IMR-90 (cell line): ENCODE data around the gene L3MBTL3. TPM values are rescaled to one million over a fixed set of nuclear protein-coding genes. Genes with fewer than 3 reads are reported as not detected.

Experiments used
- ATAC-seq: fragments of 200-7000 bp; cut with Tn5 transposase; 2 replicates; pipeline ENCODE4 v1.9.1; 2020; ENCODE audit warnings: low read depth, mild to moderate bottlenecking, moderate library complexity
- BruUV-seq: library from RNA; stranded (reverse); fragments of 400-500 nt; replicated peaks from 2 replicates; lab custom pipeline; 2021; lab: Mats Ljungman, UMichigan
- CTCF ChIA-PET: fragments of 300-600 bp; formaldehyde crosslinking; extraction: SDS; loops from one replicate; lab custom pipeline; 2021; ENCODE audit warnings: antibody characterized with exemption; lab: Yijun Ruan, JAX
- POLR2A ChIA-PET: fragments of 300-600 bp; sonication (Branson Sonifier 250); formaldehyde crosslinking; loops from one replicate; lab custom pipeline; 2022; ENCODE audit warnings: antibody characterized with exemption; ENCODE audit not compliant: unreplicated experiment; lab: Charles Lee
- DNase-seq: peaks from one replicate; pipeline ENCODE4 v3.0.0; 2013
- H2AFZ ChIP-seq: replicated peaks from 2 replicates; pipeline ENCODE3; 2013; ENCODE audit warnings: low read length, mild to moderate bottlenecking; ENCODE audit not compliant: poor library complexity
- H2AK5ac ChIP-seq: 2 replicates; pipeline ENCODE4 v1.6.1; 2013; ENCODE audit warnings: low read depth, low read length, inconsistent platforms
- H2AK9ac ChIP-seq: replicated peaks from 2 replicates; pipeline ENCODE3; 2013; ENCODE audit warnings: mild to moderate bottlenecking, low read depth, low read length, moderate library complexity; ENCODE audit not compliant: poor library complexity
- H2BK120ac ChIP-seq: 2 replicates; pipeline ENCODE4 v1.6.1; 2013; ENCODE audit warnings: low read depth, low read length, inconsistent platforms
- H2BK15ac ChIP-seq: 3 replicates; pipeline ENCODE4 v1.6.1; 2013; ENCODE audit warnings: low read depth, low read length, inconsistent platforms
- H2BK20ac ChIP-seq: 2 replicates; pipeline ENCODE4 v1.6.1; 2013; ENCODE audit warnings: low read depth, mild to moderate bottlenecking, inconsistent platforms, low read length, moderate library complexity
- H2BK5ac ChIP-seq: 2 replicates; pipeline ENCODE4 v1.6.1; 2013; ENCODE audit warnings: mild to moderate bottlenecking, low read depth, low read length, inconsistent platforms; ENCODE audit not compliant: poor library complexity, severe bottlenecking
- H3K14ac ChIP-seq: replicated peaks from 2 replicates; pipeline ENCODE4 v1.6.1; 2013; ENCODE audit warnings: low read depth, low read length, inconsistent platforms
- H3K18ac ChIP-seq: 2 replicates; pipeline ENCODE4 v1.6.1; 2013; ENCODE audit warnings: low read depth, low read length, control low read depth
- H3K23ac ChIP-seq: 2 replicates; pipeline ENCODE4 v1.6.1; 2013; ENCODE audit warnings: low read depth, low read length, inconsistent platforms
- H3K27ac ChIP-seq: 2 replicates; pipeline ENCODE4 v1.5.1; 2013; ENCODE audit warnings: mild to moderate bottlenecking, control low read depth, low read length; ENCODE audit not compliant: insufficient read depth
- H3K27me3 ChIP-seq: 2 replicates; pipeline ENCODE4 v1.6.1; 2013; ENCODE audit warnings: low read length; ENCODE audit not compliant: control insufficient read depth, insufficient read depth
- H3K36me3 ChIP-seq: 2 replicates; pipeline ENCODE4 v1.6.1; 2013; ENCODE audit warnings: low read length, mixed read lengths; ENCODE audit not compliant: control insufficient read depth, insufficient read depth
- H3K4ac ChIP-seq: 2 replicates; pipeline ENCODE4 v1.6.1; 2013; ENCODE audit warnings: low read depth, low read length, inconsistent platforms
- H3K4me1 ChIP-seq: 2 replicates; pipeline ENCODE4 v1.6.1; 2013; ENCODE audit warnings: low read length, mixed read lengths; ENCODE audit not compliant: control insufficient read depth, insufficient read depth
- H3K4me2 ChIP-seq: 2 replicates; pipeline ENCODE4 v1.6.1; 2013; ENCODE audit warnings: low read depth, mild to moderate bottlenecking, control low read depth, low read length, moderate library complexity
- H3K4me3 ChIP-seq: 2 replicates; pipeline ENCODE4 v1.5.1; 2013; ENCODE audit warnings: low read depth, mild to moderate bottlenecking, control low read depth, low read length, moderate library complexity; ENCODE audit not compliant: insufficient read depth
- H3K56ac ChIP-seq: 2 replicates; pipeline ENCODE4 v1.6.1; 2013; ENCODE audit warnings: low read length, inconsistent platforms; ENCODE audit not compliant: insufficient read depth; ENCODE audit errors: extremely low read depth
- H3K79me1 ChIP-seq, 2 experiments: 2 replicates each; pipeline ENCODE4 v1.6.1; 2013; ENCODE audit warnings: low read length in 2 of 2, inconsistent platforms in 1 of 2, low read depth in 1 of 2
- H3K9ac ChIP-seq: 2 replicates; pipeline ENCODE4 v1.6.1; 2013; ENCODE audit warnings: low read depth, low read length, control low read depth
- H3K9me1 ChIP-seq: 2 replicates; pipeline ENCODE4 v1.6.1; 2013; ENCODE audit warnings: low read length, inconsistent platforms; ENCODE audit not compliant: insufficient read depth
- H3K9me3 ChIP-seq: 2 replicates; pipeline ENCODE4 v1.6.1; 2013; ENCODE audit warnings: low read length; ENCODE audit not compliant: control insufficient read depth, insufficient read depth
- H4K20me1 ChIP-seq: 2 replicates; pipeline ENCODE4 v1.6.1; 2013; ENCODE audit warnings: low read length, inconsistent platforms; ENCODE audit not compliant: insufficient read depth
- H4K5ac ChIP-seq: 2 replicates; pipeline ENCODE4 v1.6.1; 2013; ENCODE audit warnings: mild to moderate bottlenecking, low read depth, low read length, control low read depth
- H4K8ac ChIP-seq, 2 experiments: 2 replicates each; pipeline ENCODE4 v1.6.1; 2013; ENCODE audit warnings: low read depth in 2 of 2, low read length in 2 of 2, control low read depth in 1 of 2, inconsistent platforms in 1 of 2
- H4K91ac ChIP-seq: 2 replicates; pipeline ENCODE4 v1.6.1; 2013; ENCODE audit warnings: low read depth, low read length, inconsistent platforms; ENCODE audit not compliant: insufficient read depth
- BHLHE40 ChIP-seq: fragments of 150-350 bp; IDR thresholded peaks from 2 replicates; pipeline ENCODE4 v1.6.1; 2016; ENCODE audit warnings: mild to moderate bottlenecking, low read depth, low read length
- CTCF ChIP-seq: conservative IDR thresholded peaks from 2 replicates; pipeline ENCODE4 v1.5.1; 2012; ENCODE audit warnings: mild to moderate bottlenecking, low read depth, low read length, improper control_type of control experiment
- ELK1 ChIP-seq: fragments of 150-350 bp; IDR thresholded peaks from 2 replicates; pipeline ENCODE4 v1.6.1; 2016; ENCODE audit warnings: low read depth, mild to moderate bottlenecking, low read length, moderate library complexity, borderline replicate concordance
- FOS ChIP-seq: fragments of 150-350 bp; IDR thresholded peaks from 2 replicates; pipeline ENCODE4 v1.6.1; 2016; ENCODE audit warnings: low read depth, low read length
- MAFK ChIP-seq: IDR thresholded peaks from 2 replicates; pipeline ENCODE4 v1.6.1; 2012; ENCODE audit warnings: low read depth, low read length, improper control_type of control experiment
- MAZ ChIP-seq: IDR thresholded peaks from 2 replicates; pipeline ENCODE4 v1.6.1; 2012; ENCODE audit warnings: low read depth, mild to moderate bottlenecking, low read length, improper control_type of control experiment, moderate library complexity, borderline replicate concordance
- MXI1 ChIP-seq: IDR thresholded peaks from 2 replicates; pipeline ENCODE4 v1.6.1; 2012; ENCODE audit warnings: low read depth, mild to moderate bottlenecking, low read length, moderate library complexity, borderline replicate concordance
- NFE2L2 ChIP-seq: fragments of 150-350 bp; IDR thresholded peaks from 2 replicates; pipeline ENCODE4 v1.6.1; 2016; ENCODE audit warnings: low read depth, mild to moderate bottlenecking, low read length
- POLR2A ChIP-seq: IDR thresholded peaks from 2 replicates; pipeline ENCODE4 v1.6.1; 2012; ENCODE audit warnings: mild to moderate bottlenecking, low read depth, low read length
- RAD21 ChIP-seq: IDR thresholded peaks from 2 replicates; pipeline ENCODE4 v1.6.1; 2012; ENCODE audit warnings: low read length, improper control_type of control experiment
- RCOR1 ChIP-seq: IDR thresholded peaks from 2 replicates; pipeline ENCODE4 v1.6.1; 2012; ENCODE audit warnings: mild to moderate bottlenecking, low read length, improper control_type of control experiment; ENCODE audit not compliant: insufficient replicate concordance
- RFX5 ChIP-seq: IDR thresholded peaks from 2 replicates; pipeline ENCODE4 v1.8.0; 2012; ENCODE audit warnings: low read depth, mild to moderate bottlenecking, low read length, moderate library complexity
- SMC3 ChIP-seq: fragments of 150-350 bp; IDR thresholded peaks from 2 replicates; pipeline ENCODE4 v1.6.1; 2016; ENCODE audit warnings: low read depth, mild to moderate bottlenecking, antibody characterized with exemption, low read length, moderate library complexity
- USF2 ChIP-seq: fragments of 150-350 bp; IDR thresholded peaks from 2 replicates; pipeline ENCODE4 v1.6.1; 2017; ENCODE audit warnings: mild to moderate bottlenecking, antibody characterized with exemption, low read length, low read depth
- WGBS, 2 experiments: methylation state at CpG; one replicate each; pipeline versions ENCODE4 v1.1.5 to v1.1.7; 2013; ENCODE audit warnings: missing lambda C conversion rate in 2 of 2; ENCODE audit not compliant: insufficient read length in 1 of 2; ENCODE audit errors: extremely low coverage in 2 of 2; 5-methylcytosine and 5-hydroxymethylcytosine counted together
- dilution Hi-C: fragments of 300-500 bp; cut with HindIII; formaldehyde crosslinking; loops from one replicate; pipeline ENCODE4 v1.14.3; 2018; ENCODE audit warnings: low sequenced_read_pairs; ENCODE audit not compliant: unreplicated experiment
- in situ Hi-C: fragments of 300-500 bp; cut with MboI; formaldehyde crosslinking; loops from 3 replicates; pipeline ENCODE4 v1.14.3; 2019; ENCODE audit warnings: low sequenced_read_pairs, inconsistent platforms, mixed read lengths
- intact Hi-C: fragments of 100-400 bp; cut with micrococcal nuclease; formaldehyde crosslinking; loops from 2 replicates; pipeline ENCODE4 v1.10.0; 2022
- polyA plus RNA-seq, 3 experiments: library from polyadenylated mRNA; depleted of rRNA; stranded (reverse); fragments of >200 nt; gene quantifications; 2 replicates each; pipeline ENCODE4 v1.2.3, GENCODE V29; 2012; ENCODE audit warnings: low replicate concordance in 1 of 3
- total RNA-seq: library from RNA; depleted of rRNA; stranded (reverse); fragments of >200 nt; gene quantifications from 2 replicates; pipeline ENCODE4 v1.2.3, GENCODE V29; 2012

L3MBTL3 gene
- total and polyA plus RNA-seq, 2 of the 4 experiments (the other 2 are of a cell fraction), result 7.2 to 10.9 TPM

DNA sequence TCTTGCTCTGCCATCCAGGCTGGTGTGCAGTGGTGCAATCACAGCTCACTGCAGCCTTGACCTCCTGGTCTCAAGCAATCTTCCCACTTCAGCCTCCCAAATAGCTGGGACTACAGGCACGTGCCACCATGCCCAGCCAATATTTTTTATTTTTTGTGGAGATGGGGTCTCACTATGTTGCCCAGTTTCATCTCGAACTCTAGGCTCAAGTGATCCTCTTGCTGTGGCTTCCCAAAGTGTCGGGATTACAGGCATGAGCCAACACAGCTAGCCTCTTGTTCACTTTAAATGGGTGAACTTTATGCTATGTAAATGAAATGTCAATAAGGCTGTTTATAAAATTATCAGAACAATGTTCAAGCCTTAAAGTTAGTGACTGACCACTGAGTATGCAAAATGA is 167.3 kb downstream of the L3MBTL3 start:
- H3K14ac ChIP-seq, result no peak overlapping the region
- ATAC-seq, result no peak
- intact Hi-C loops (no loop called here), dilution Hi-C loops (no loop called here), in situ Hi-C loops (no loop called here)
- no peak overlapping the region for H3K18ac ChIP-seq
- H2BK120ac ChIP-seq, result no peak overlapping the region
- no peak overlapping the region for H2BK20ac ChIP-seq
- no peak overlapping the region for H3K27ac ChIP-seq
- H3K23ac ChIP-seq, result no peak overlapping the region
- H3K79me1 ChIP-seq, result no peaks in the 10 kb centered on the region
- no CpG with 5 or more reads among the region's 3 CpGs for WGBS, 2 experiments
- no peaks in the 10 kb centered on the region for H3K9me1 ChIP-seq
- H3K4me1 ChIP-seq, result no peaks in the 10 kb centered on the region
- H2BK15ac ChIP-seq, result no peak overlapping the region
- DNase-seq, result no peak
- no peak overlapping the region for H4K8ac ChIP-seq
- no peak overlapping the region for H2BK5ac ChIP-seq
- TF ChIP-seq ELK1 (no peak), BHLHE40 (no peak), CTCF (no peak), MAZ (no peak), USF2 (no peak), MAFK (no peak), RFX5 (no peak), RCOR1 (no peak), FOS (no peak), RAD21 (no peak), MXI1 (no peak), POLR2A (no peak), NFE2L2 (no peak), SMC3 (no peak)
- H3K27me3 ChIP-seq, result no peaks in the 10 kb centered on the region
- no peaks in the 10 kb centered on the region for H3K9me3 ChIP-seq
- ChIA-PET POLR2A (no interaction called here), CTCF (no interaction called here)
- no peak overlapping the region for H3K4me3 ChIP-seq
- no peak overlapping the region for H3K4ac ChIP-seq
- H2AFZ ChIP-seq, result no peak overlapping the region
- no peak overlapping the region for H3K9ac ChIP-seq
- H2AK5ac ChIP-seq, result no peak overlapping the region
- no TSS peak for BruUV-seq
- no peak overlapping the region for H2AK9ac ChIP-seq
- H4K20me1 ChIP-seq, result no peaks in the 10 kb centered on the region
- H3K4me2 ChIP-seq, result no peak overlapping the region
- H4K5ac ChIP-seq, result no peak overlapping the region
- no peaks in the 10 kb centered on the region for H3K36me3 ChIP-seq
- no peak overlapping the region for H4K91ac ChIP-seq
- H3K56ac ChIP-seq, result no peak overlapping the region
